HFF-Myc (cell line): ENCODE measurements around the gene CDH26.

Experiments
- DNase-seq: peaks from one replicate; pipeline ENCODE4 v3.0.0-alpha.2; 2011; ENCODE audit warnings: low read depth; ENCODE audit errors: extremely low read depth
- H3K4me3 ChIP-seq: replicated peaks from 2 replicates; pipeline ENCODE4 v1.5.1; 2011; ENCODE audit warnings: low read depth, mild to moderate bottlenecking, control low read depth, low read length
- TF ChIP-seq, protein P1 (sequence below): IDR thresholded peaks from 2 replicates; pipeline ENCODE4 v1.5.1; 2012; ENCODE audit warnings: mild to moderate bottlenecking, low read depth, low read length, control low read depth; ENCODE audit errors: missing control alignments

CDH26 gene

DNA sequence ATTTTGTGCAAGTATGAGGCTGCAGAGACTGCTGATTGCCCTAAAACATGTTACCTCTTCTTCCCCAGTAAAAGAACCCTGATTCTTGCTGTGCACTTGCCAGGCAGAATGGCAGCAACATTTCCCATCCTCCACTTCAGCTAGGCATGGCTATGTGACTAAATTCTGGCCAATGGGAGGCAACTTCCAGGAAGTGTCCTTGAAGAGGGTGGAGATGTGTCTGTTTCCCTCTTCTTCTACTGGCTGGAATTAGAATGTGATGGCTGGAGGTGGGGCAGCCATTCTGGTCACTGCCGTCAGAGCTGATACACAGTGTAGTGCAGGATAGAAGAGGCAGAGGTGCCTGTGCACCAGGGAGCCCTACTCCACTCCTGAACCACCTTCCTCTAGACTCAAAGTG lies 64.6 kb downstream of the CDH26 start:
- no peak overlapping the region for H3K4me3 ChIP-seq
- no peak for DNase-seq
- TF ChIP-seq, protein P1, sequence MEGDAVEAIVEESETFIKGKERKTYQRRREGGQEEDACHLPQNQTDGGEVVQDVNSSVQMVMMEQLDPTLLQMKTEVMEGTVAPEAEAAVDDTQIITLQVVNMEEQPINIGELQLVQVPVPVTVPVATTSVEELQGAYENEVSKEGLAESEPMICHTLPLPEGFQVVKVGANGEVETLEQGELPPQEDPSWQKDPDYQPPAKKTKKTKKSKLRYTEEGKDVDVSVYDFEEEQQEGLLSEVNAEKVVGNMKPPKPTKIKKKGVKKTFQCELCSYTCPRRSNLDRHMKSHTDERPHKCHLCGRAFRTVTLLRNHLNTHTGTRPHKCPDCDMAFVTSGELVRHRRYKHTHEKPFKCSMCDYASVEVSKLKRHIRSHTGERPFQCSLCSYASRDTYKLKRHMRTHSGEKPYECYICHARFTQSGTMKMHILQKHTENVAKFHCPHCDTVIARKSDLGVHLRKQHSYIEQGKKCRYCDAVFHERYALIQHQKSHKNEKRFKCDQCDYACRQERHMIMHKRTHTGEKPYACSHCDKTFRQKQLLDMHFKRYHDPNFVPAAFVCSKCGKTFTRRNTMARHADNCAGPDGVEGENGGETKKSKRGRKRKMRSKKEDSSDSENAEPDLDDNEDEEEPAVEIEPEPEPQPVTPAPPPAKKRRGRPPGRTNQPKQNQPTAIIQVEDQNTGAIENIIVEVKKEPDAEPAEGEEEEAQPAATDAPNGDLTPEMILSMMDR, result no peak

DNA sequence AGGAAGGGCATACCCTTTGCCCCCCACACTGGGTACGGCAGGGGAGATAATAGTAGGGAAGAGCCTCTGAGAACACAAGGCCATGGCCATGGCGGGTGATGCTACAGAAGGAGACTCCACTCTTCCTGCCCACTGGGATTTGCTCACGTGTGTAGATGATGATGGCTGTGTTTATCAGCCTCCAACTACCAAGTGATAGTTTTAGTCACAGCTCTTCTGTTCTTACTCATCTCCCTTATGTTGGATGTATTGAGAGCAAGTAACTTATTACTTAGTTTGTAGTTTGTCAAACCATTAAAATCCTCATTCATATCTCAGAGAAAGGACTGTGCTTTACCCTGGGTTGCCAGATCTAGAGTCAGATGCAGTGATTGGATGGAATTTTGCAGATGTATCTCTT lies 66.0 kb downstream of the CDH26 start:
- no peak for DNase-seq
- H3K4me3 ChIP-seq, result no peak overlapping the region
- TF ChIP-seq, protein P1, result no peak

GRCh38 chr20:60024801-60025200 lies 66.6 kb downstream of the CDH26 start:
- no peak for DNase-seq
- TF ChIP-seq, protein P1, result no peak
- no peak overlapping the region for H3K4me3 ChIP-seq

DNA sequence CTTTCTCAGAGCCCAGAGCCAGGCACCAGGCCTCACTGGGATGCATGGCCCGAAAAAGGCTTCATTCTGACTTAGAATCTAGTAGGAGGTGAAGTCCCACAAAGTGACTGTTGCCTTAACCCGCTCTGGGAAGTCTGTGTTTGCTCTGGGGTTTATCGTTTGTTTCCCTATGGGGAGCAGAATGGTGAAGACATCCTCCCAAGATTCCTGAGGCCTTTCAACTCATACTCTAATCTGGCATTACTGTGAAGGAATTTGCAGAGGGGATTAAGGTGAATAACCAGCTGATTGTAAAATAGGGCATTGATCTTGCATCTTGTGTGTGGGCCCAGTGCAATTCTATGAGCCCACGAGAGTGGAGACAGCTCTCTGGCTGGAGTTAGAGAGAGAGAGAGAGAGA lies 67.8 kb downstream of the CDH26 start:
- TF ChIP-seq, protein P1, result no peak
- DNase-seq, result no peak
- no peak overlapping the region for H3K4me3 ChIP-seq

DNA sequence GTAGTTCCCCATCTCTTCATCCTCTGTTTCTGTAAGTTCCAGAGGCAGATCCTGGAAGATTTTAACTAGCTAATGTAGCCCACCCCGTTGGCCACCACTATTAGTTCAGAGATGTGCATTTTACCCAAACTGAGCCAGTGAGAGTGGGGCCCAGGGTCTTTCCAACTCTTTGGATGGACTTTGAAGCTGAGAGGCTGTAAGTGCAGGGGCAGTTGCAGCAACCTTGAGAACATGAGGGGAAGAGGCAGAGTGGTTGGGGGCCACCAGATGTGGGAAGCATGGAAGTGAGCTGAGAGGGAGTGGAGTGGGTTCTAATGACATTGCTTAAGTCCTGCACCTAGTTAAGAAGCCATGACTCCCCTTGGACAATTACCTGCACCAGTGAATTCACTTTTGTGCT lies 72.2 kb downstream of the CDH26 start:
- H3K4me3 ChIP-seq, result no peak overlapping the region
- DNase-seq, result no peak
- TF ChIP-seq, protein P1, result no peak

DNA sequence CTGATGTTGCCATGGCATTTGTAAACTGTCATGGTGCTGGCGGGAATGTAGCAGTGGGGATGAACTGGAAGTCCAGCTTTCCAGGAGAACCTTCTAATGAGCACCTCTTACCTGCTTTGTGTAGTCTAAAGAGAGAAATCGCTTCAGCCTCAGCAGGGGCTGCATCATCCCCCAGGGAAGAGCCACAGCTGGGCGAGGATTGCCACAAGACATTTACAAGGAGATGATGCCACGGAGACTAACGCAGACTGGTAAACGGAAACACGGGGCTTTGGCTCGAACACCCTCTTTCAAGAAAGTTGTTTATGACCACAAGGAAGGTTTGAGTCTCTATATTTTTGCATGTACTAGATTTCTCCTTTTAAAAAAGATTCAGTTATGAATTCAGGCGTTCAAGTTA lies 72.9 kb downstream of the CDH26 start:
- no peak for DNase-seq
- H3K4me3 ChIP-seq, result no peak overlapping the region
- TF ChIP-seq, protein P1, result no peak
